ENCODE results near the gene RANBP3L. TPM values are rescaled to one million over a fixed set of nuclear protein-coding genes. Genes with fewer than 3 reads are reported as not detected.

Gene RANBP3L
- total RNA-seq, 1 donor: not detected

GRCh38 chr5:36244076-36244475, 57.6 kb downstream of the RANBP3L start:
- DNase-seq (ENCODE audit: low read depth in 2 of 3, low spot score in 2 of 3): no peak

- DNase-seq (ENCODE audit: low read depth in 2 of 3, low spot score in 2 of 3): no peak
These were observed 58.0 kb downstream of the RANBP3L start for GRCh38 chr5:36243653-36244052.

GRCh38 chr5:36242534-36243485, 58.9 kb downstream of the RANBP3L start:
- DNase-seq (ENCODE audit: low read depth in 2 of 3, low spot score in 2 of 3): no peak

GRCh38 chr5:36241631-36242533, 59.8 kb downstream of the RANBP3L start, which contains the start of gene NADK2:
Gene NADK2 (minus strand): TSS chr5:36241925. CDS start chr5:36241798, 127 bp downstream.
- peak; percentile 89 to 99 (median 98) for DNase-seq (ENCODE audit: low read depth in 2 of 3, low spot score in 2 of 3)

GRCh38 chr5:36240779-36241630, 60.7 kb downstream of the RANBP3L start:
- peak; percentile 38 to 56 (median 54) for DNase-seq (ENCODE audit: low read depth in 2 of 3, low spot score in 2 of 3)

GRCh38 chr5:36239370-36240293, 62.1 kb downstream of the RANBP3L start:
- DNase-seq (ENCODE audit: low read depth in 2 of 3, low spot score in 2 of 3): no peak

GRCh38 chr5:36238502-36239295, 63.0 kb downstream of the RANBP3L start:
- DNase-seq (ENCODE audit: low read depth in 2 of 3, low spot score in 2 of 3): no peak

GRCh38 chr5:36237751-36238150, 64.0 kb downstream of the RANBP3L start:
- DNase-seq (ENCODE audit: low read depth in 2 of 3, low spot score in 2 of 3): peak in 1 of 3 donors; percentile 26

GRCh38 chr5:36236801-36237200, 64.9 kb downstream of the RANBP3L start:
- no peak for DNase-seq (ENCODE audit: low read depth in 2 of 3, low spot score in 2 of 3)

GRCh38 chr5:36232533-36232932, 69.2 kb downstream of the RANBP3L start:
- DNase-seq (ENCODE audit: low read depth in 2 of 3, low spot score in 2 of 3): no peak

- DNase-seq (ENCODE audit: low read depth in 2 of 3, low spot score in 2 of 3): no peak
These were observed 71.4 kb downstream of the RANBP3L start for GRCh38 chr5:36230151-36230790.

GRCh38 chr5:36228505-36228904, 73.2 kb downstream of the RANBP3L start:
- no peak for DNase-seq (ENCODE audit: low read depth in 2 of 3, low spot score in 2 of 3)

GRCh38 chr5:36227046-36227445, 74.7 kb downstream of the RANBP3L start:
- DNase-seq (ENCODE audit: low read depth in 2 of 3, low spot score in 2 of 3): no peak

GRCh38 chr5:36222620-36223019, 79.1 kb downstream of the RANBP3L start:
- DNase-seq (ENCODE audit: low read depth in 2 of 3, low spot score in 2 of 3): no peak

- DNase-seq (ENCODE audit: low read depth in 2 of 3, low spot score in 2 of 3): no peak
These were observed 83.7 kb downstream of the RANBP3L start for GRCh38 chr5:36217988-36218387.

- DNase-seq (ENCODE audit: low read depth in 2 of 3, low spot score in 2 of 3): no peak
These were observed 84.1 kb downstream of the RANBP3L start for GRCh38 chr5:36217567-36217966.

GRCh38 chr5:36215910-36216309, 85.8 kb downstream of the RANBP3L start:
- no peak for DNase-seq (ENCODE audit: low read depth in 2 of 3, low spot score in 2 of 3)

- DNase-seq (ENCODE audit: low read depth in 2 of 3, low spot score in 2 of 3): peak in 1 of 3 donors; percentile 25
These were observed 87.3 kb downstream of the RANBP3L start for GRCh38 chr5:36214436-36214835.
